ENCODE data around the gene IFIT3. TPM values are rescaled to one million over a fixed set of nuclear protein-coding genes. Genes with fewer than 3 reads are reported as not detected.

Gene IFIT3
- total and polyA plus RNA-seq, 9 of the 15 experiments (the other 6 are each of a cell fraction or from before 2014, with no cell fraction given) = 0.23 to 2.2 (median 0.77) TPM

DNA sequence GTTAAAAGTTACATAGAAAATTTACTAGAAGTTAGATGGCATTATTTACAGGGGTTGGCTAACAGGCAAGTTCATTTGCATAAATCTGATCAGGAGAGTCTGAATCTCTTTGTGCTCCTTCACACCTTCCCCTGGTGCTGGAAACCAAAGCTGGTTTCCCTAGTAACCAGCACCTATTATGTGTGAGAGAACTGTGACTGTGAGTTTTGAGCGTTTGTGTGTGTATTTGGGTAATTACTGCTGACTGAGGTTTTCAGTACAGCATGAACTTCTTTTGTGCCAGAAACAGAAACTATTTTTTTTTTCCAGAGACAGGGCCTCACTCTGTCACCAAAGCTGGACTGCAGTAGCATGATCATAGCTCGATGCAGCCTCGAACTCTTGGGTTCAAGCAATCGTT lies 39.7 kb downstream of the IFIT3 start:
- no TSS peak for BruUV-seq (replicated peaks)
- H3K4me2 ChIP-seq (ENCODE audit: insufficient read depth, low read length) = no peak overlapping the region
- CTCF ChIA-PET (ENCODE audit: low intra/inter-chr PET ratio) = no interaction called here
- H3K36me3 ChIP-seq (ENCODE audit: control insufficient read depth, insufficient read depth, low read length) = no peaks in the 10 kb centered on the region
- H3K4me3 ChIP-seq = no peak overlapping the region
- peaks cover 0 to 24% of the 10 kb centered on the region in 2 experiments; a peak in 3 of 5 replicates for H3K4me1 ChIP-seq (replicated peaks in 1 of 2; ENCODE audit: control insufficient read depth in 2 of 2, insufficient read depth in 2 of 2, low read length in 2 of 2)
- POLR2A ChIA-PET = no interaction called here
- no peaks in the 10 kb centered on the region for H4K20me1 ChIP-seq (replicated peaks; ENCODE audit: control insufficient read depth, insufficient read depth, low read length)
- TF ChIP-seq GATA2 (CRISPR knock-in tag; IDR thresholded peaks at IDR 0.05) (no peak), ZNF699 (CRISPR knock-in tag; IDR thresholded peaks at IDR 0.05; ENCODE audit: insufficient replicate concordance) (no peak), SAFB2 (IDR thresholded peaks at IDR 0.05; ENCODE audit: borderline replicate concordance, low read depth, low read length, severe bottlenecking) (no peak), NFATC3 (IDR thresholded peaks at IDR 0.05) (no peak), NR2C1 (IDR thresholded peaks at IDR 0.05) (no peak), NR2C1 (tag; IDR thresholded peaks at IDR 0.05) (no peak), ZSCAN29 (IDR thresholded peaks at IDR 0.05) (no peak), CBFA2T3 (IDR thresholded peaks at IDR 0.05) (no peak), ELF2 (CRISPR knock-in tag; IDR thresholded peaks at IDR 0.05) (no peak), EHMT2 (IDR thresholded peaks at IDR 0.05) (no peak), TOE1 (IDR thresholded peaks at IDR 0.05; ENCODE audit: borderline replicate concordance) (no peak), TOE1 (CRISPR knock-in tag; IDR thresholded peaks at IDR 0.05; ENCODE audit: borderline replicate concordance, low read depth) (no peak), RHOXF2B (CRISPR knock-in tag; conservative IDR thresholded peaks at IDR 0.05) (no peak), NFE2 (IDR thresholded peaks at IDR 0.05; ENCODE audit: low read depth) (no peak), ZNF311 (CRISPR knock-in tag; IDR thresholded peaks at IDR 0.05) (no peak), ZNF518B (CRISPR knock-in tag; IDR thresholded peaks at IDR 0.05) (no peak), MCM7 (IDR thresholded peaks at IDR 0.05) (no peak), ASH1L (IDR thresholded peaks at IDR 0.05; ENCODE audit: borderline replicate concordance, low read depth, partially characterized antibody) (no peak), TAF7 (tag; IDR thresholded peaks at IDR 0.05) (no peak), SNRNP70 (optimal IDR thresholded peaks at IDR 0.05; ENCODE audit: low read depth, low read length) (no peak), YY1 (IDR thresholded peaks at IDR 0.05; ENCODE audit: borderline replicate concordance in 1 of 3, control insufficient read depth in 1 of 3, extremely low read depth in 1 of 3, insufficient read depth in 3 of 3, insufficient read length in 1 of 3, insufficient replicate concordance in 2 of 3, low read depth in 1 of 3, low read length in 2 of 3) (no peak)
- TF ChIP-seq, protein P1, sequence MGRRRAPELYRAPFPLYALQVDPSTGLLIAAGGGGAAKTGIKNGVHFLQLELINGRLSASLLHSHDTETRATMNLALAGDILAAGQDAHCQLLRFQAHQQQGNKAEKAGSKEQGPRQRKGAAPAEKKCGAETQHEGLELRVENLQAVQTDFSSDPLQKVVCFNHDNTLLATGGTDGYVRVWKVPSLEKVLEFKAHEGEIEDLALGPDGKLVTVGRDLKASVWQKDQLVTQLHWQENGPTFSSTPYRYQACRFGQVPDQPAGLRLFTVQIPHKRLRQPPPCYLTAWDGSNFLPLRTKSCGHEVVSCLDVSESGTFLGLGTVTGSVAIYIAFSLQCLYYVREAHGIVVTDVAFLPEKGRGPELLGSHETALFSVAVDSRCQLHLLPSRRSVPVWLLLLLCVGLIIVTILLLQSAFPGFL (CRISPR knock-in tag; IDR thresholded peaks at IDR 0.05) = no peak
- 46% methylated on average over 4 of the region's 4 CpGs for WGBS (ENCODE audit: insufficient coverage, low coverage, missing lambda C conversion rate)
- H3K27ac ChIP-seq (ENCODE audit: extremely low read depth, low read depth, low read length) = no peak overlapping the region
- DNase-seq (ENCODE audit: extremely low read depth in 1 of 4, low spot score in 3 of 4) = no peak
- H3K27me3 ChIP-seq (ENCODE audit: control insufficient read depth in 2 of 2, insufficient read depth in 2 of 2, low read length in 2 of 2) = no peaks in the 10 kb centered on the region
- no peak overlapping the region for H2AFZ ChIP-seq (ENCODE audit: low read depth, low read length)
- in situ Hi-C loops (cut with MboI) (no loop called here), intact Hi-C loops (cut with micrococcal nuclease) (no loop called here)
- H3K9ac ChIP-seq (ENCODE audit: insufficient read depth in 1 of 2, low read depth in 2 of 2, low read length in 2 of 2) = no peak overlapping the region
- no peak for ATAC-seq
- H3K9me3 ChIP-seq (replicated peaks; ENCODE audit: control insufficient read depth, insufficient read depth, low read depth, low read length) = no peaks in the 10 kb centered on the region
- H3K9me1 ChIP-seq (ENCODE audit: control insufficient read depth, insufficient read depth, low read length) = no peaks in the 10 kb centered on the region
- no peak for FAIRE-seq
- no peaks in the 10 kb centered on the region for H3K79me2 ChIP-seq (ENCODE audit: control insufficient read depth, insufficient read depth, low read length)

All from K562 (cell line).